Measurements from ENCODE around the gene GMDS. TPM values are rescaled to one million over a fixed set of nuclear protein-coding genes. Genes with fewer than 3 reads are reported as not detected.

The GMDS gene
- total RNA-seq, 1 donor from 2014 or later: 34.0 TPM

GRCh38 chr6:2270054-2270453, 24.6 kb upstream of the GMDS start:
- Mint-ChIP-seq H3K4me3 (ENCODE audit: unreplicated experiment) (no peak overlapping the region), H3K27ac (ENCODE audit: unreplicated experiment) (no peak overlapping the region), H3K27me3 (ENCODE audit: low read depth) (no peaks in the 10 kb centered on the region), H3K4me1 (ENCODE audit: low read depth) (peaks cover 28% of the 10 kb centered on the region), H3K36me3 (ENCODE audit: low read depth) (peaks cover 35% of the 10 kb centered on the region), H3K9me3 (ENCODE audit: low read depth) (peaks cover 4% of the 10 kb centered on the region)
- TF ChIP-seq CTCF (IDR thresholded peaks at IDR 0.05): no peak
- no peak for DNase-seq (ENCODE audit: low spot score)

DNA sequence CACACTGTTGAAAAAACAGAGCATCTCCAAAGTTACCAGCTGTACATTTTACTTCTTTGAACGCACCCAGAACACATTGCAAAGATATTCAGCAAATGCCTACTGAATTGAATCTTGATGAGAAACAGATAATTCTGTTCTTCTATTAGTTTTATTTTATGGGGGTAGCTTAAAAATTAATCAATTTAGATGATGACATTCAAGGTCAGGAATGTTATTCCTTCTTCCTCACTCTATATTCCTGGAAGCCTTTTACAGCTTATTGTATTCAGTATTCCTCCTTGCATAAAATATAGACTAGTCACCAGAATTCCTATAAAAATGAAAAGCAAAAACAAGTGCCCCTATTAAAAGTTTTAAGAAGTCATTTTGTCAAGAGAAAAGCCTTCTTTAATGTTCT, 21.4 kb upstream of the GMDS start:
- Mint-ChIP-seq H3K4me1 (ENCODE audit: low read depth) (peaks cover 31% of the 10 kb centered on the region), H3K9me3 (ENCODE audit: low read depth) (no peaks in the 10 kb centered on the region), H3K36me3 (ENCODE audit: low read depth) (peaks cover 18% of the 10 kb centered on the region), H3K27ac (ENCODE audit: unreplicated experiment) (peak overlapping the region; percentile 71), H3K4me3 (ENCODE audit: unreplicated experiment) (no peak overlapping the region), H3K27me3 (ENCODE audit: low read depth) (no peaks in the 10 kb centered on the region)
- no peak for DNase-seq (ENCODE audit: low spot score)
- no peak for TF ChIP-seq CTCF (IDR thresholded peaks at IDR 0.05)

- peaks cover 31% of the 10 kb centered on the region for H3K4me1 Mint-ChIP-seq (ENCODE audit: low read depth)
- DNase-seq (ENCODE audit: low spot score): no peak
- no peaks in the 10 kb centered on the region for H3K27me3 Mint-ChIP-seq (ENCODE audit: low read depth)
- no peak overlapping the region for H3K4me3 Mint-ChIP-seq (ENCODE audit: unreplicated experiment)
- peaks cover 18% of the 10 kb centered on the region for H3K36me3 Mint-ChIP-seq (ENCODE audit: low read depth)
- H3K9me3 Mint-ChIP-seq (ENCODE audit: low read depth): no peaks in the 10 kb centered on the region
- H3K27ac Mint-ChIP-seq (ENCODE audit: unreplicated experiment): peak overlapping the region; percentile 71
- no peak for TF ChIP-seq CTCF (IDR thresholded peaks at IDR 0.05)
Observed at GRCh38 chr6:2266031-2266795, 20.8 kb upstream of the GMDS start.

DNA sequence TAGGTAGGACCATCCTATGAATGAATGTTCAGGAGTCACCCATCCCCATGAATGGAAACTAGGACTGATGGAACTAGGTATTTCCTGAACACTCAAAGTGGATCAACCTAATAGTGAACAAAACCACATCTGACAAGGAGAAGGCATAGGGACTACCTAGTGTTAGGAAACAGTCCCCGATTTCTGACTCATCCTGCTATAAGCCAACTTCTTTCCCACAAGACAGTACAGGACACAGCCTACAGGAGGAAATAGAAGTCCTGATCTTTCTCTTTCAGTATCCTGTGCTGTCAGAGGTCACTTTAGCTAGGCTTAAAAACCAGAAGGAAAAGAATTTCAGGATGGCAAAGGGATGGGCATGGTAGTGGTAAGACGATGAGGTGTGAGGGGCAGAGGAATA, 19.5 kb upstream of the GMDS start:
- H3K27me3 Mint-ChIP-seq (ENCODE audit: low read depth): no peaks in the 10 kb centered on the region
- H3K4me3 Mint-ChIP-seq (ENCODE audit: unreplicated experiment): no peak overlapping the region
- H3K9me3 Mint-ChIP-seq (ENCODE audit: low read depth): no peaks in the 10 kb centered on the region
- no peak for TF ChIP-seq CTCF (IDR thresholded peaks at IDR 0.05)
- H3K4me1 Mint-ChIP-seq (ENCODE audit: low read depth): peaks cover 31% of the 10 kb centered on the region
- H3K27ac Mint-ChIP-seq (ENCODE audit: unreplicated experiment): no peak overlapping the region
- peaks cover 9% of the 10 kb centered on the region for H3K36me3 Mint-ChIP-seq (ENCODE audit: low read depth)
- DNase-seq (ENCODE audit: low spot score): no peak

DNA sequence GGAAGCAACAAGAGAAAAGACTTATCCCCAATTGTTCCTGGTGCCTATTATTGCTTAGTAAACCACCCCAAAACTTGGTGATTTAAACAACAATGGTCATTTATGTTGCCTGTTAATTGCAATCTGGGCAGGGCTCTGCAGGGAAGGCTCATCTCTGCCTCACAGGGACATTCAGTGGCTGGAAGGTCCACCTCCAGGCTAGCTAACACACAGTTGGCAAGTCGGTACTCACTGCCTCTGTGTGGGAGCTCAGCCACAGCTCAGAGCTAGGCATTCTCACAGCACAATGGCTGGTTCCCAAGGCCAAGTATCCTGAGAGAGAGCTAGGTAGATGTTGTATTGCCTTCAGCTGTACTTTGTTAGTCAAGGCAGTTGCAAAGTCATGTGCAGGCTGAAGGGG, 18.5 kb upstream of the GMDS start:
- Mint-ChIP-seq H3K4me3 (ENCODE audit: unreplicated experiment) (no peak overlapping the region), H3K27me3 (ENCODE audit: low read depth) (no peaks in the 10 kb centered on the region), H3K36me3 (ENCODE audit: low read depth) (peaks cover 9% of the 10 kb centered on the region), H3K27ac (ENCODE audit: unreplicated experiment) (no peak overlapping the region), H3K4me1 (ENCODE audit: low read depth) (peaks cover 31% of the 10 kb centered on the region), H3K9me3 (ENCODE audit: low read depth) (no peaks in the 10 kb centered on the region)
- TF ChIP-seq CTCF (IDR thresholded peaks at IDR 0.05): no peak
- no peak for DNase-seq (ENCODE audit: low spot score)
